Ecto neural progenitor cell (in vitro differentiated cells): ENCODE results near the gene RHPN2.
"Not testable (repeated sequence)": the region's sequence is repeated elsewhere in the genome, so short reads cannot be mapped to it uniquely, and the experiment has no call there.

Source experiments
- DNase-seq: peaks from one replicate; pipeline ENCODE4 v3.0.0-alpha.2; 2018; ENCODE audit warnings: low spot score

Gene RHPN2

GRCh38 chr19:33026602-33027001 is 38.1 kb downstream of the RHPN2 start:
- DNase-seq: not testable (repeated sequence)

- DNase-seq: not testable (repeated sequence)
These were observed 39.0 kb downstream of the RHPN2 start for GRCh38 chr19:33025468-33026238.

GRCh38 chr19:33024398-33024797 is 40.3 kb downstream of the RHPN2 start:
- no peak for DNase-seq

- DNase-seq: peak; percentile 71
These were observed 42.1 kb downstream of the RHPN2 start for GRCh38 chr19:33022472-33023116.

- not testable (repeated sequence) for DNase-seq
These were observed 53.8 kb downstream of the RHPN2 start for GRCh38 chr19:33010891-33011290.

- DNase-seq: no peak
These were observed 56.0 kb downstream of the RHPN2 start for GRCh38 chr19:33008738-33009137.

GRCh38 chr19:33005440-33005839 is 59.2 kb downstream of the RHPN2 start:
- no peak for DNase-seq

GRCh38 chr19:33003424-33004024 is 61.2 kb downstream of the RHPN2 start:
- not testable (repeated sequence) for DNase-seq

- not testable (repeated sequence) for DNase-seq
These were observed 62.4 kb downstream of the RHPN2 start for GRCh38 chr19:33002126-33002865.

- DNase-seq: no peak
These were observed 63.8 kb downstream of the RHPN2 start for GRCh38 chr19:33000910-33001309.

GRCh38 chr19:33000510-33000909 is 64.2 kb downstream of the RHPN2 start:
- DNase-seq: no peak

- no peak for DNase-seq
These were observed 66.0 kb downstream of the RHPN2 start for GRCh38 chr19:32998722-32999121.

- no peak for DNase-seq
These were observed 66.9 kb downstream of the RHPN2 start for GRCh38 chr19:32997716-32998355.

GRCh38 chr19:32997061-32997464 is 67.6 kb downstream of the RHPN2 start:
- DNase-seq: not testable (repeated sequence)

GRCh38 chr19:32995966-32996365 is 68.7 kb downstream of the RHPN2 start:
- not testable (repeated sequence) for DNase-seq

GRCh38 chr19:32988724-32989123 is 76.0 kb downstream of the RHPN2 start:
- no peak for DNase-seq

GRCh38 chr19:32988254-32988653 is 76.4 kb downstream of the RHPN2 start:
- not testable (repeated sequence) for DNase-seq

GRCh38 chr19:32982488-32982887 is 82.2 kb downstream of the RHPN2 start:
- not testable (repeated sequence) for DNase-seq

GRCh38 chr19:32979807-32980206 is 84.9 kb downstream of the RHPN2 start:
- DNase-seq: not testable (repeated sequence)

- DNase-seq: not testable (repeated sequence)
These were observed 86.9 kb downstream of the RHPN2 start for GRCh38 chr19:32977813-32978212.

- no peak for DNase-seq
These were observed 87.4 kb downstream of the RHPN2 start for GRCh38 chr19:32977280-32977679.
